Activated CD4-positive, alpha-beta T cell treated with anti-CD3 and anti-CD28 coated beads for 36 hours (primary cell): ENCODE measurements around the gene RBBP7. TPM values are rescaled to one million over a fixed set of nuclear protein-coding genes. Genes with fewer than 3 reads are reported as not detected.
A peak's percentile ranks its signal among the peaks of the same experiment; 100 is the strongest.

Experiments used
- ATAC-seq: fragments of 200-7000 bp; cut with Tn5 transposase; one replicate; pipeline ENCODE4 v1.10.0; 2021; ENCODE audit warnings: mild to moderate bottlenecking, moderate library complexity
- CTCF ChIA-PET: fragments of 350-600 bp; sonication (Branson Sonifier 250); formaldehyde crosslinking; loops from one replicate; lab custom pipeline; 2021; ENCODE audit warnings: antibody characterized with exemption; lab: Charles Lee
- POLR2A ChIA-PET: fragments of 350-600 bp; sonication (Branson Sonifier 250); formaldehyde crosslinking; loops from one replicate; lab custom pipeline; 2021; ENCODE audit warnings: antibody characterized with exemption, inconsistent platforms; lab: Charles Lee
- DNase-seq: peaks from one replicate; pipeline ENCODE4 v3.0.0-alpha.2; 2020
- H3K27ac Mint-ChIP-seq: one replicate; pipeline ENCODE4 v1.8.0; 2021; ENCODE audit warnings: mixed read lengths
- H3K27me3 Mint-ChIP-seq: one replicate; pipeline ENCODE4 v1.8.0; 2021; ENCODE audit warnings: mixed read lengths
- H3K36me3 Mint-ChIP-seq: one replicate; pipeline ENCODE4 v1.8.0; 2021; ENCODE audit warnings: low read depth, mixed read lengths
- H3K4me1 Mint-ChIP-seq: one replicate; pipeline ENCODE4 v1.8.0; 2021; ENCODE audit warnings: mixed read lengths
- H3K4me3 Mint-ChIP-seq: one replicate; pipeline ENCODE4 v1.8.0; 2021; ENCODE audit warnings: mild to moderate bottlenecking, moderate library complexity, mixed read lengths
- H3K9me3 Mint-ChIP-seq: one replicate; pipeline ENCODE4 v1.8.0; 2021; ENCODE audit warnings: low read depth, mixed read lengths
- intact Hi-C, 2 experiments: fragments of 100-400 bp; cut with DNase I in 1 of 2; cut with micrococcal nuclease in 1 of 2; formaldehyde crosslinking; loops; one replicate each; pipeline versions ENCODE4 v1.14.2 to v1.15.1; 2022 to 2024; cut with DNase I, micrococcal nuclease
- total RNA-seq, 2 experiments: library from RNA; stranded (reverse); gene quantifications; one replicate each; pipeline ENCODE4 v1.2.3, GENCODE V29; 2021

The RBBP7 gene
- total RNA-seq, 2 experiments from 2014 or later: 198 to 238 TPM

GRCh38 chrX:16882702-16883486 is 12.7 kb upstream of the RBBP7 start:
- ATAC-seq (peak; percentile 83), DNase-seq (peak; percentile 82)
- Mint-ChIP-seq H3K4me1 (no peaks in the 10 kb centered on the region), H3K9me3 (no peaks in the 10 kb centered on the region), H3K4me3 (peak overlapping the region; percentile 69), H3K27me3 (no peaks in the 10 kb centered on the region), H3K36me3 (no peaks in the 10 kb centered on the region), H3K27ac (peak overlapping the region; percentile 86)
- ChIA-PET POLR2A (interaction anchor here (0.6 to 1.1 kb wide), 3 partner anchors 9 to 15 kb away, joined by 3 to 4 read pairs (median 3); no protein-coding TSS in a partner anchor), CTCF (interaction anchor here (0.5 to 4.4 kb wide), 21 partner anchors 9 to 807 kb away, joined by 3 to 38 read pairs (median 4); partner anchors contain the start of gene REPS2)
- intact Hi-C loops: loop anchor here (1.0 to 2.0 kb wide), 3 partner anchors 13 to 163 kb away; partner anchors contain the start of genes RBBP7 (in 1 of the 2) and REPS2 (in 1 of the 2)

- Mint-ChIP-seq H3K9me3 (no peaks in the 10 kb centered on the region), H3K36me3 (no peaks in the 10 kb centered on the region), H3K27me3 (peaks cover 3% of the 10 kb centered on the region), H3K27ac (peak overlapping the region; percentile 31), H3K4me3 (peak overlapping the region; percentile 69), H3K4me1 (no peaks in the 10 kb centered on the region)
- ATAC-seq (peak; percentile 33), DNase-seq (peak; percentile 37)
- intact Hi-C loops: loop anchor here in 1 of 2 experiments (2.0 kb wide), 1 partner anchor 65 kb away; the partner anchor contains the start of gene REPS2
- CTCF ChIA-PET: interaction anchor here (0.6 to 4.4 kb wide), 15 partner anchors 9 to 664 kb away, joined by 3 to 38 read pairs (median 4); no protein-coding TSS in a partner anchor
- POLR2A ChIA-PET: interaction anchor here (1.1 kb wide), 1 partner anchor 8 kb away, joined by 3 read pairs; no protein-coding TSS in a partner anchor
Observed at GRCh38 chrX:16882169-16882568, 12.0 kb upstream of the RBBP7 start.

GRCh38 chrX:16876696-16877095 is 6.5 kb upstream of the RBBP7 start:
- intact Hi-C loops: loop anchor here in 1 of 2 experiments (10.0 kb wide), 1 partner anchor 1022 kb away; the partner anchor contains the start of gene AP1S2

GRCh38 chrX:16874458-16875095 is 4.4 kb upstream of the RBBP7 start:
- intact Hi-C loops: loop anchor here in 1 of 2 experiments (5.0 to 10.0 kb wide), 3 partner anchors 863 to 1137 kb away; partner anchors contain the start of genes AP1S2, CA5B and SCML1
- H3K27ac Mint-ChIP-seq: no peak overlapping the region
- ChIA-PET CTCF (interaction anchor here (1.5 to 3.0 kb wide), 2 partner anchors 8 to 172 kb away, joined by 5 to 16 read pairs; no protein-coding TSS in a partner anchor), POLR2A (interaction anchor here (1.2 kb wide), 1 partner anchor 8 kb away, joined by 3 read pairs; no protein-coding TSS in a partner anchor)
- peaks cover 6% of the 10 kb centered on the region for H3K27me3 Mint-ChIP-seq
- ATAC-seq: no peak
- peaks cover 3% of the 10 kb centered on the region for H3K4me1 Mint-ChIP-seq
- peaks cover 2% of the 10 kb centered on the region for H3K36me3 Mint-ChIP-seq
- no peaks in the 10 kb centered on the region for H3K9me3 Mint-ChIP-seq
- no peak for DNase-seq
- H3K4me3 Mint-ChIP-seq: no peak overlapping the region

More at GRCh38 chrX:16876696-16877095, 6.5 kb upstream of the RBBP7 start:
- Mint-ChIP-seq H3K4me3 (no peak overlapping the region), H3K27me3 (peaks cover 6% of the 10 kb centered on the region), H3K36me3 (no peaks in the 10 kb centered on the region), H3K4me1 (no peaks in the 10 kb centered on the region), H3K9me3 (no peaks in the 10 kb centered on the region), H3K27ac (no peak overlapping the region)
- no peak for ATAC-seq
- POLR2A ChIA-PET: no interaction called here
- DNase-seq: no peak
- CTCF ChIA-PET: interaction anchor here (1.0 kb wide), 1 partner anchor 170 kb away, joined by 3 read pairs; no protein-coding TSS in a partner anchor

GRCh38 chrX:16873106-16873505 is 2.9 kb upstream of the RBBP7 start:
- peaks cover 10% of the 10 kb centered on the region for H3K4me1 Mint-ChIP-seq
- intact Hi-C loops: loop anchor here in 1 of 2 experiments (5.0 to 10.0 kb wide), 3 partner anchors 864 to 1136 kb away; partner anchors contain the start of genes AP1S2, CA5B and SCML1
- peaks cover 12% of the 10 kb centered on the region for H3K36me3 Mint-ChIP-seq
- H3K9me3 Mint-ChIP-seq: no peaks in the 10 kb centered on the region
- DNase-seq (no peak), ATAC-seq (no peak)
- H3K27me3 Mint-ChIP-seq: peaks cover 6% of the 10 kb centered on the region
- no peak overlapping the region for H3K4me3 Mint-ChIP-seq
- no peak overlapping the region for H3K27ac Mint-ChIP-seq
- ChIA-PET POLR2A (interaction anchor here (1.2 kb wide), 1 partner anchor 10 kb away, joined by 3 read pairs; no protein-coding TSS in a partner anchor), CTCF (interaction anchor here (3.0 kb wide), 1 partner anchor 9 kb away, joined by 16 read pairs; no protein-coding TSS in a partner anchor)

- CTCF ChIA-PET: interaction anchor here (1.3 kb wide), 1 partner anchor 12 kb away, joined by 3 read pairs; no protein-coding TSS in a partner anchor
Observed at GRCh38 chrX:16870862-16871815, 977 bp upstream of the RBBP7 start.

GRCh38 chrX:16869393-16870094 is 618 bp downstream of the RBBP7 start:
- H3K4me1 Mint-ChIP-seq: peaks cover 24% of the 10 kb centered on the region
- DNase-seq: peak; percentile 71
- intact Hi-C loops: loop anchor here (1.0 to 10.0 kb wide), 11 partner anchors 13 to 1997 kb away; partner anchors contain the start of genes TXLNG (in 2 of the 2), AP1S2 (in 1 of the 2), CA5B (in 1 of the 2) and FANCB (in 1 of the 2)
- POLR2A ChIA-PET: no interaction called here
- H3K36me3 Mint-ChIP-seq: peaks cover 28% of the 10 kb centered on the region
- H3K27ac Mint-ChIP-seq: peak overlapping the region; percentile 95
- peak; percentile 47 for ATAC-seq
- H3K27me3 Mint-ChIP-seq: no peaks in the 10 kb centered on the region
- H3K9me3 Mint-ChIP-seq: no peaks in the 10 kb centered on the region
- peak overlapping the region; percentile 93 for H3K4me3 Mint-ChIP-seq
- CTCF ChIA-PET: interaction anchor here (2.1 kb wide), 1 partner anchor 10 kb away, joined by 5 read pairs; no protein-coding TSS in a partner anchor

More at GRCh38 chrX:16870862-16871815, 977 bp upstream of the RBBP7 start:
- Mint-ChIP-seq H3K9me3 (no peaks in the 10 kb centered on the region), H3K4me1 (peaks cover 20% of the 10 kb centered on the region), H3K27me3 (peaks cover 3% of the 10 kb centered on the region), H3K4me3 (peak overlapping the region; percentile 93), H3K27ac (peak overlapping the region; percentile 83), H3K36me3 (peaks cover 23% of the 10 kb centered on the region)
- DNase-seq (peak; percentile 37), ATAC-seq (no peak)
- POLR2A ChIA-PET: no interaction called here
- intact Hi-C loops: loop anchor here (1.0 to 10.0 kb wide), 7 partner anchors 12 to 1134 kb away; partner anchors contain the start of genes TXLNG (in 2 of the 2), AP1S2 (in 1 of the 2), CA5B (in 1 of the 2) and REPS2 (in 1 of the 2)

- Mint-ChIP-seq H3K36me3 (peaks cover 30% of the 10 kb centered on the region), H3K27me3 (no peaks in the 10 kb centered on the region), H3K9me3 (no peaks in the 10 kb centered on the region), H3K4me1 (peaks cover 26% of the 10 kb centered on the region), H3K27ac (peak overlapping the region; percentile 95), H3K4me3 (peak overlapping the region; percentile 88)
- ChIA-PET POLR2A (no interaction called here), CTCF (interaction anchor here (2.1 kb wide), 1 partner anchor 10 kb away, joined by 5 read pairs; no protein-coding TSS in a partner anchor)
- DNase-seq (peak; percentile 25), ATAC-seq (peak; percentile 37)
- intact Hi-C loops: loop anchor here (1.0 to 5.0 kb wide), 4 partner anchors 13 to 1997 kb away; partner anchors contain the start of genes FANCB (in 1 of the 2) and MOSPD2 (in 1 of the 2)
Observed at GRCh38 chrX:16868920-16869319, 1.2 kb downstream of the RBBP7 start.

GRCh38 chrX:16867947-16868346 is 2.2 kb downstream of the RBBP7 start:
- intact Hi-C loops: loop anchor here (2.0 to 5.0 kb wide), 3 partner anchors 15 to 1996 kb away; partner anchors contain the start of genes FANCB (in 1 of the 2) and MOSPD2 (in 1 of the 2)
- CTCF ChIA-PET: interaction anchor here (0.6 to 2.1 kb wide), 3 partner anchors 9 to 1128 kb away, joined by 3 to 5 read pairs (median 4); no protein-coding TSS in a partner anchor

More at GRCh38 chrX:16867947-16868346, 2.2 kb downstream of the RBBP7 start:
- Mint-ChIP-seq H3K27me3 (no peaks in the 10 kb centered on the region), H3K9me3 (no peaks in the 10 kb centered on the region), H3K4me3 (peak overlapping the region; percentile 88), H3K27ac (peak overlapping the region; percentile 47), H3K36me3 (peaks cover 33% of the 10 kb centered on the region), H3K4me1 (peaks cover 35% of the 10 kb centered on the region)
- POLR2A ChIA-PET: no interaction called here
- no peak for ATAC-seq
- DNase-seq: no peak
